Activated CD4-positive, alpha-beta memory T cell treated with anti-CD3 and anti-CD28 coated beads for 36 hours (primary cell): Measurements from ENCODE around the gene NFASC. TPM values are rescaled to one million over a fixed set of nuclear protein-coding genes. Genes with fewer than 3 reads are reported as not detected.

Experiments
- CTCF ChIA-PET: fragments of 350-600 bp; sonication (Branson Sonifier 250); formaldehyde crosslinking; loops from one replicate; lab custom pipeline; 2021; ENCODE audit warnings: antibody characterized with exemption, inconsistent platforms; lab: Charles Lee
- POLR2A ChIA-PET: fragments of 350-600 bp; sonication (Branson Sonifier 250); formaldehyde crosslinking; loops from one replicate; lab custom pipeline; 2021; ENCODE audit warnings: antibody characterized with exemption; lab: Charles Lee
- DNase-seq: peaks from one replicate; pipeline ENCODE4 v3.0.0-alpha.2; 2020
- H3K27ac Mint-ChIP-seq: one replicate; pipeline ENCODE4 v1.8.0; 2021; ENCODE audit warnings: mixed read lengths
- H3K27me3 Mint-ChIP-seq: one replicate; pipeline ENCODE4 v1.8.0; 2021; ENCODE audit warnings: mixed read lengths
- H3K36me3 Mint-ChIP-seq: one replicate; pipeline ENCODE4 v1.8.0; 2021; ENCODE audit warnings: mixed read lengths
- H3K4me1 Mint-ChIP-seq: one replicate; pipeline ENCODE4 v1.8.0; 2021; ENCODE audit warnings: low read depth, mixed read lengths
- H3K4me3 Mint-ChIP-seq: one replicate; pipeline ENCODE4 v1.8.0; 2021; ENCODE audit warnings: mild to moderate bottlenecking, mixed read lengths
- H3K9me3 Mint-ChIP-seq: one replicate; pipeline ENCODE4 v1.8.0; 2021; ENCODE audit warnings: mixed read lengths
- intact Hi-C: fragments of 100-400 bp; cut with micrococcal nuclease; formaldehyde crosslinking; loops from one replicate; pipeline ENCODE4 v1.15.1; 2023
- total RNA-seq, 2 experiments: library from RNA; stranded (reverse); gene quantifications; one replicate each; pipeline ENCODE4 v1.2.3, GENCODE V29; 2021

The NFASC gene
- total RNA-seq, 2 experiments from 2014 or later: 0.24 to 0.27 TPM

DNA sequence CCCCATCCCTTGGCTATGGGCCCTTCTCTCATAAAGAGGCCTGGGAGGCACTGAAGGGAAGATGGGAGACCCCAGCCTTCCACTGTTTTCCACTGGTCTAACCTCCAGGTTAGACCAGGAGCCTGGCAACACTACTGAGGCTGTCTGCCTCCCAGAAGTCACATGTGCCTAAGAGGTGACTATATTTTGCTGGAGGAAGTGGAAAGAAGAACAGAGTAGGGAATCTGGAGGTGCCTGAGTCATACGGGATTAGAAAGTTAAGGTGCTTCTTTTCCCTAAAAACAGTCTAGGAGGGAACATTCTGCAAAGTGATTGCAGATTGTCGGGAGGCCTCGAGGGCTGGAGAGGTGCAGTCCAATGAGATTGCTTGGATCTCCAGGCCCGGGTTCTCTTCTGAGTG, 4.6 kb downstream of the NFASC start:
- H3K27ac Mint-ChIP-seq: no peak overlapping the region
- no peaks in the 10 kb centered on the region for H3K9me3 Mint-ChIP-seq
- ChIA-PET POLR2A (no interaction called here), CTCF (no interaction called here)
- intact Hi-C loops: no loop called here
- H3K27me3 Mint-ChIP-seq: peaks cover 15% of the 10 kb centered on the region
- H3K36me3 Mint-ChIP-seq: no peaks in the 10 kb centered on the region
- no peak overlapping the region for H3K4me3 Mint-ChIP-seq
- no peak for DNase-seq
- no peaks in the 10 kb centered on the region for H3K4me1 Mint-ChIP-seq

GRCh38 chr1:204878621-204879234, 8.1 kb downstream of the NFASC start:
- H3K36me3 Mint-ChIP-seq: no peaks in the 10 kb centered on the region
- CTCF ChIA-PET: interaction anchor here (1.8 kb wide), 1 partner anchor 63 kb away, joined by 8 read pairs; no protein-coding TSS in a partner anchor
- intact Hi-C loops: no loop called here
- POLR2A ChIA-PET: no interaction called here
- H3K4me3 Mint-ChIP-seq: no peak overlapping the region
- H3K4me1 Mint-ChIP-seq: no peaks in the 10 kb centered on the region
- no peak for DNase-seq
- H3K27me3 Mint-ChIP-seq: peaks cover 10% of the 10 kb centered on the region
- H3K9me3 Mint-ChIP-seq: no peaks in the 10 kb centered on the region
- no peak overlapping the region for H3K27ac Mint-ChIP-seq

DNA sequence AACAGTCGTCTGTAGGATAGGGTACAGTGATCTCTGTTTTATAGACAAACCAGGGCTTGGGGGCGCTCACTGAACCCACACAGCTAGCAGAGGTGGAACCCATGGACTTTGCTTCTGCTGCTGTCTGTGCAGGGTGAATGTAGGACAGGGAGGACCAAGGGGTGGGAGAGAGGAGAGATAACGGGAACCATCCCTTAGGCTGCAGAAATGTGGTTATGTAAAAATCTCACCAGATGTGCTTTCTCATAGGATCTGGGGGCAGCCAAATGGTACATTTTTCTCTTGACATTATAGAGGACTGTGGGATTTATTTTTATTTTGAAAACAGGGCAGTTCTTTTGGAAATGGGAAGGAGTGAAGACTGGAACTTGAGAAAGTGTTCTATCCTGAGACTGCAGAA, 8.7 kb downstream of the NFASC start:
- ChIA-PET CTCF (no interaction called here), POLR2A (no interaction called here)
- no peak overlapping the region for H3K4me3 Mint-ChIP-seq
- intact Hi-C loops: no loop called here
- H3K9me3 Mint-ChIP-seq: no peaks in the 10 kb centered on the region
- H3K27me3 Mint-ChIP-seq: peaks cover 9% of the 10 kb centered on the region
- no peak for DNase-seq
- no peaks in the 10 kb centered on the region for H3K4me1 Mint-ChIP-seq
- H3K27ac Mint-ChIP-seq: no peak overlapping the region
- H3K36me3 Mint-ChIP-seq: no peaks in the 10 kb centered on the region

DNA sequence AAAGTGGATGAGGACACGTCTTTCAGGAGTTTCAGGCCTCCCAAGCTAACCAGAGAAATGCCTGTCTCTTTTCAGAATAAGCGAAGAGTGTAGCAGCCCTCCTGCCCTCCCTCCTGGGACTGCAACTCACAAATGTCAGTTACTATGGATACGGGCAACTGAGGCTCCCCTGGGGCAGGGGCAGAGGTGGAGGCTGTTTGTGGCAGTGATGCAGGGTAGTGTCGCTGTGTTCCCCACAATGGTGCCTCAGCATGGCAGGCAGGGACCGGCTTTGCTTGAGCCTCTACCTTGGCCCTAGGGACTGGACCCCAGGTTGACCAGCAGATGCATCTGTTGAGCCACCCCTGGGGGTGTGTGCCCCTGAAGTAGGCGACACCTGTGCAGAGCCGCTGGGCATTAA, 10.2 kb downstream of the NFASC start:
- POLR2A ChIA-PET: no interaction called here
- CTCF ChIA-PET: no interaction called here
- Mint-ChIP-seq H3K36me3 (no peaks in the 10 kb centered on the region), H3K27me3 (peaks cover 6% of the 10 kb centered on the region), H3K27ac (no peak overlapping the region), H3K4me1 (no peaks in the 10 kb centered on the region), H3K4me3 (no peak overlapping the region), H3K9me3 (no peaks in the 10 kb centered on the region)
- no peak for DNase-seq
- intact Hi-C loops: no loop called here

DNA sequence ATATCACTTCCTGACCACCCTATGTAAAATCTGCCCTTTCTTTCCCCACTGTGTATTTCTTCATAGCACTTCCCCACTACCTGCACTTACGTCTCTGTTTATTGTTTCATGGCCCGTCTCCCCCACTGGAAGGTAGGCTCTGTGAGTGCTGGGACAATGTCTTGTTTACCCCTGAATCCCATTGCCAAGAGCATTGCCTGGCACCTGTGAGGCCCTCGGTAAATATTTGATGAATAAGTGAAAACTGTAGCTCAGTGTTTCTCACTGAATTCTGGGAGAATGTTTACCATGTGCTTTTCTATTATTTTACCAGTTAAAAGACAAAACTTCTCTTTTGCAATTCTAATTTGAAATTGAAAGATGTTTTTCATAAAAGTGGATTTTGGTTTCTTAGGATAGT, 11.8 kb downstream of the NFASC start:
- ChIA-PET CTCF (no interaction called here), POLR2A (no interaction called here)
- no peaks in the 10 kb centered on the region for H3K36me3 Mint-ChIP-seq
- H3K27me3 Mint-ChIP-seq: peaks cover 4% of the 10 kb centered on the region
- DNase-seq: no peak
- H3K4me1 Mint-ChIP-seq: no peaks in the 10 kb centered on the region
- H3K27ac Mint-ChIP-seq: no peak overlapping the region
- no peaks in the 10 kb centered on the region for H3K9me3 Mint-ChIP-seq
- no peak overlapping the region for H3K4me3 Mint-ChIP-seq
- intact Hi-C loops: no loop called here

GRCh38 chr1:204883405-204883804, 12.7 kb downstream of the NFASC start:
- Mint-ChIP-seq H3K36me3 (no peaks in the 10 kb centered on the region), H3K4me1 (no peaks in the 10 kb centered on the region), H3K27me3 (peaks cover 3% of the 10 kb centered on the region), H3K4me3 (no peak overlapping the region), H3K27ac (no peak overlapping the region), H3K9me3 (no peaks in the 10 kb centered on the region)
- DNase-seq: no peak
- intact Hi-C loops: no loop called here
- CTCF ChIA-PET: no interaction called here
- POLR2A ChIA-PET: no interaction called here

GRCh38 chr1:204885288-204885711, 14.6 kb downstream of the NFASC start:
- peaks cover 5% of the 10 kb centered on the region for H3K27me3 Mint-ChIP-seq
- no peaks in the 10 kb centered on the region for H3K36me3 Mint-ChIP-seq
- intact Hi-C loops: no loop called here
- CTCF ChIA-PET: interaction anchor here (1.0 to 1.2 kb wide), 2 partner anchors 57 to 78 kb away, joined by 3 read pairs; no protein-coding TSS in a partner anchor
- POLR2A ChIA-PET: no interaction called here
- H3K4me1 Mint-ChIP-seq: no peaks in the 10 kb centered on the region
- no peak overlapping the region for H3K4me3 Mint-ChIP-seq
- DNase-seq: no peak
- no peak overlapping the region for H3K27ac Mint-ChIP-seq
- no peaks in the 10 kb centered on the region for H3K9me3 Mint-ChIP-seq

GRCh38 chr1:204885790-204886189, 15.1 kb downstream of the NFASC start:
- Mint-ChIP-seq H3K36me3 (no peaks in the 10 kb centered on the region), H3K27ac (no peak overlapping the region), H3K4me3 (no peak overlapping the region), H3K4me1 (no peaks in the 10 kb centered on the region), H3K27me3 (peaks cover 5% of the 10 kb centered on the region), H3K9me3 (no peaks in the 10 kb centered on the region)
- DNase-seq: no peak
- intact Hi-C loops: no loop called here
- CTCF ChIA-PET: interaction anchor here (1.0 to 1.2 kb wide), 2 partner anchors 56 to 79 kb away, joined by 3 read pairs; no protein-coding TSS in a partner anchor
- POLR2A ChIA-PET: no interaction called here

DNA sequence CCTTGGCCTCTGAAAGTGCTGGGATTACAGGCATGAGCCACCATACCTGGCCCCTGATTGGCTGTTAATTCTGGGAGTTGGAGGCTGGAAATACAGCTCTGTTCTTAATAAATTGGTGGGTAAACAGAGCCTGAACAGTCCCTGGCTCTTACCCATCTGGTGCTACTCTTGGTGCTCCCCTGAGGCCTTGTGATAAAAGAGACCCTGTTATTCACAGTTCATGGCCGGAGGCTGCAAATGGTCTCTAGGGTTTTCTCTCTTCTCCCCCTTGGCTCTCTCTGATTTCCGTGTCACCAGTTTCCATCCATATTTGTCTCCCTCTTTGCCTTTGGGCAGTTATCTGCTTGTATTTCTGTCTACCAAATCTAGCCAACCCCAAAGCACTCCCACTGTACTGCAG, 17.2 kb downstream of the NFASC start:
- intact Hi-C loops: no loop called here
- H3K27ac Mint-ChIP-seq: no peak overlapping the region
- peaks cover 12% of the 10 kb centered on the region for H3K27me3 Mint-ChIP-seq
- no peak overlapping the region for H3K4me3 Mint-ChIP-seq
- H3K4me1 Mint-ChIP-seq: no peaks in the 10 kb centered on the region
- DNase-seq: no peak
- POLR2A ChIA-PET: no interaction called here
- H3K36me3 Mint-ChIP-seq: no peaks in the 10 kb centered on the region
- CTCF ChIA-PET: no interaction called here
- H3K9me3 Mint-ChIP-seq: no peaks in the 10 kb centered on the region

GRCh38 chr1:204888294-204888693, 17.6 kb downstream of the NFASC start:
- ChIA-PET CTCF (no interaction called here), POLR2A (no interaction called here)
- Mint-ChIP-seq H3K9me3 (no peaks in the 10 kb centered on the region), H3K4me1 (no peaks in the 10 kb centered on the region), H3K27me3 (peaks cover 12% of the 10 kb centered on the region), H3K36me3 (no peaks in the 10 kb centered on the region), H3K27ac (no peak overlapping the region), H3K4me3 (no peak overlapping the region)
- intact Hi-C loops: no loop called here
- DNase-seq: no peak

- H3K9me3 Mint-ChIP-seq: no peaks in the 10 kb centered on the region
- intact Hi-C loops: no loop called here
- POLR2A ChIA-PET: no interaction called here
- no peaks in the 10 kb centered on the region for H3K4me1 Mint-ChIP-seq
- no peak overlapping the region for H3K27ac Mint-ChIP-seq
- CTCF ChIA-PET: interaction anchor here (0.6 kb wide), 1 partner anchor 1743 kb away, joined by 3 read pairs; no protein-coding TSS in a partner anchor
- peaks cover 15% of the 10 kb centered on the region for H3K27me3 Mint-ChIP-seq
- no peak for DNase-seq
- H3K4me3 Mint-ChIP-seq: no peak overlapping the region
- no peaks in the 10 kb centered on the region for H3K36me3 Mint-ChIP-seq
Observed at GRCh38 chr1:204889681-204890383, 19.2 kb downstream of the NFASC start.

- H3K4me1 Mint-ChIP-seq: no peaks in the 10 kb centered on the region
- H3K9me3 Mint-ChIP-seq: no peaks in the 10 kb centered on the region
- DNase-seq: no peak
- no peaks in the 10 kb centered on the region for H3K36me3 Mint-ChIP-seq
- peaks cover 26% of the 10 kb centered on the region for H3K27me3 Mint-ChIP-seq
- H3K4me3 Mint-ChIP-seq: no peak overlapping the region
- CTCF ChIA-PET: interaction anchor here (0.6 kb wide), 1 partner anchor 633 kb away, joined by 4 read pairs; no protein-coding TSS in a partner anchor
- intact Hi-C loops: no loop called here
- no peak overlapping the region for H3K27ac Mint-ChIP-seq
- POLR2A ChIA-PET: no interaction called here
Observed at GRCh38 chr1:204891860-204892259, 21.2 kb downstream of the NFASC start.
